ENCODE measurements around the gene CAMSAP2.

DNA sequence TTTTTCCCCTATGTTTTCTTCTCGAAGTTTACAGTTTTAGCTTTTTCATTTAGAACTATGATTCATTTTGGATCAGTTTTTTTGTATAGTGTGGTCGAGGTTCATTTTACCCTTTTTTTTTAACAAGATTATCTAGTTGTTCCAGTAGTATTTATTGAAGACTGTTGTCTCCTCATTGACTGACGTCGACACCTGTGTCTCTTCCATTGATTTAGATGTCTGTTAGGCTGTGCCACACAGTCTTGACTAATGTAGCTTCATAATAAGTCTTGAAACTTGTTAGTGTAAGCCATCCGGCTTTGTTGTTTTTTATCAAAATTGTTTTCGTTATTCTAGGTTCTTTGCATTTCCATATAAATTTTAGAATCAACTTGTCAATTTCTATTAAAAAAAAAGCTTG lies 45.2 kb downstream of the CAMSAP2 start:
- TF ChIP-seq, protein P1, sequence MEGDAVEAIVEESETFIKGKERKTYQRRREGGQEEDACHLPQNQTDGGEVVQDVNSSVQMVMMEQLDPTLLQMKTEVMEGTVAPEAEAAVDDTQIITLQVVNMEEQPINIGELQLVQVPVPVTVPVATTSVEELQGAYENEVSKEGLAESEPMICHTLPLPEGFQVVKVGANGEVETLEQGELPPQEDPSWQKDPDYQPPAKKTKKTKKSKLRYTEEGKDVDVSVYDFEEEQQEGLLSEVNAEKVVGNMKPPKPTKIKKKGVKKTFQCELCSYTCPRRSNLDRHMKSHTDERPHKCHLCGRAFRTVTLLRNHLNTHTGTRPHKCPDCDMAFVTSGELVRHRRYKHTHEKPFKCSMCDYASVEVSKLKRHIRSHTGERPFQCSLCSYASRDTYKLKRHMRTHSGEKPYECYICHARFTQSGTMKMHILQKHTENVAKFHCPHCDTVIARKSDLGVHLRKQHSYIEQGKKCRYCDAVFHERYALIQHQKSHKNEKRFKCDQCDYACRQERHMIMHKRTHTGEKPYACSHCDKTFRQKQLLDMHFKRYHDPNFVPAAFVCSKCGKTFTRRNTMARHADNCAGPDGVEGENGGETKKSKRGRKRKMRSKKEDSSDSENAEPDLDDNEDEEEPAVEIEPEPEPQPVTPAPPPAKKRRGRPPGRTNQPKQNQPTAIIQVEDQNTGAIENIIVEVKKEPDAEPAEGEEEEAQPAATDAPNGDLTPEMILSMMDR (IDR thresholded peaks at IDR 0.05; ENCODE audit: poor library complexity): no peak
- TF ChIP-seq EZH2phosphoT487 (IDR thresholded peaks at IDR 0.05; ENCODE audit: low read depth, severe bottlenecking, unreplicated experiment): no peak
